Upper lobe of left lung (tissue), 4 donors: ENCODE measurements around the gene DAPK2.

Source experiments
- EP300 ChIP-seq, 4 donors: sonication (generic); formaldehyde crosslinking; IDR thresholded peaks; one replicate each; pipeline ENCODE4 v1.5.1; 2017; ENCODE audit warnings: antibody characterized with exemption in 4 of 4, control low read depth in 2 of 4
- POLR2A ChIP-seq, 4 donors: fragments of 450-650 bp; IDR thresholded peaks; one replicate each; pipeline ENCODE4 v1.5.1; 2016 to 2017; ENCODE audit warnings: antibody characterized with exemption in 4 of 4, mild to moderate bottlenecking in 2 of 4
- POLR2AphosphoS5 ChIP-seq, 2 donors: sonication (generic); formaldehyde crosslinking; IDR thresholded peaks; one replicate each; pipeline ENCODE4 v1.5.1; 2017; ENCODE audit warnings: antibody characterized with exemption in 2 of 2
- TF ChIP-seq, protein P1 (sequence below), 6 experiments: fragments of 450-650 bp in 4 of 6; fragments of 200-600 bp in 2 of 6; sonication (generic) in 2 of 6; IDR thresholded peaks; one replicate each; pipeline ENCODE4 v1.5.1; 2016 to 2019; ENCODE audit warnings: antibody characterized with exemption in 6 of 6

DNA sequence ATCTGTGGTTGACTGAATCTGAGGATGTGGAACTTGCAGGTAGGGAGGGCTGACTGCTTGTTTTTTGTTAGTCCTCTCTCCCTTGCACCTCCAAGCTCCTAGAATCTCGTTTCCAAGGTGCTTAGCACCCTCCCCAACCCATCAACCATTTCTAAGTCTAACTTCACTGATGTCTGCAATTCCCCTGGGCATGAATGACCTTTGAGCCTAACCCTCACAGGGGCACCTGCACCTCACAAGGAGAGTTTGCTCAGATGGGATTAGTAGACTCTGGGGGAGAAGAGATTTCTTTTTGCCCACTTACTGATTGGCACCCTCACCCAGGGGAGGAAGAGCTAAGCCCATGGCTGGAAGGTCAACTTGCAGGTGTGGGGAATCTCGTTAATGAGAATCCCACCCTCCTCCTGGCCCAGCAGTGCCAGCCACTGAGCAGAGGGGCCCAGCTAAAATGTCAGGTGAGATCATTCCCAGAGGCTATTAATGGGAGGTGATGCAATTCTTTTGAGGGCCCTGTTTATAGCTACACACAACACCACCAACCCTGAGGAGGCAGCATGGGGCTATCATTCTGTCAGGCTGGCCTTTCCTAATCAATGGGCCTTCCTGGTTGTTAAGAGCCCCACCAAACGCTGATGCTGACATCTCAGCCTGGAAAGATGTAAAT is 130.9 kb downstream of the DAPK2 start:
- TF ChIP-seq, protein P1, sequence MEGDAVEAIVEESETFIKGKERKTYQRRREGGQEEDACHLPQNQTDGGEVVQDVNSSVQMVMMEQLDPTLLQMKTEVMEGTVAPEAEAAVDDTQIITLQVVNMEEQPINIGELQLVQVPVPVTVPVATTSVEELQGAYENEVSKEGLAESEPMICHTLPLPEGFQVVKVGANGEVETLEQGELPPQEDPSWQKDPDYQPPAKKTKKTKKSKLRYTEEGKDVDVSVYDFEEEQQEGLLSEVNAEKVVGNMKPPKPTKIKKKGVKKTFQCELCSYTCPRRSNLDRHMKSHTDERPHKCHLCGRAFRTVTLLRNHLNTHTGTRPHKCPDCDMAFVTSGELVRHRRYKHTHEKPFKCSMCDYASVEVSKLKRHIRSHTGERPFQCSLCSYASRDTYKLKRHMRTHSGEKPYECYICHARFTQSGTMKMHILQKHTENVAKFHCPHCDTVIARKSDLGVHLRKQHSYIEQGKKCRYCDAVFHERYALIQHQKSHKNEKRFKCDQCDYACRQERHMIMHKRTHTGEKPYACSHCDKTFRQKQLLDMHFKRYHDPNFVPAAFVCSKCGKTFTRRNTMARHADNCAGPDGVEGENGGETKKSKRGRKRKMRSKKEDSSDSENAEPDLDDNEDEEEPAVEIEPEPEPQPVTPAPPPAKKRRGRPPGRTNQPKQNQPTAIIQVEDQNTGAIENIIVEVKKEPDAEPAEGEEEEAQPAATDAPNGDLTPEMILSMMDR (IDR thresholded peaks at IDR 0.05): no peak
- TF ChIP-seq POLR2A (IDR thresholded peaks at IDR 0.05): no peak
- TF ChIP-seq POLR2AphosphoS5 (IDR thresholded peaks at IDR 0.05): no peak
- no peak for TF ChIP-seq EP300 (IDR thresholded peaks at IDR 0.05)
